ENCODE measurements around the gene TTPAL. TPM values are rescaled to one million over a fixed set of nuclear protein-coding genes. Genes with fewer than 3 reads are reported as not detected.

Gene TTPAL
- total and polyA plus RNA-seq, 9 of the 15 experiments (the other 6 are each of a cell fraction or from before 2014, with no cell fraction given) = 1.1 to 7.0 (median 2.6) TPM

DNA sequence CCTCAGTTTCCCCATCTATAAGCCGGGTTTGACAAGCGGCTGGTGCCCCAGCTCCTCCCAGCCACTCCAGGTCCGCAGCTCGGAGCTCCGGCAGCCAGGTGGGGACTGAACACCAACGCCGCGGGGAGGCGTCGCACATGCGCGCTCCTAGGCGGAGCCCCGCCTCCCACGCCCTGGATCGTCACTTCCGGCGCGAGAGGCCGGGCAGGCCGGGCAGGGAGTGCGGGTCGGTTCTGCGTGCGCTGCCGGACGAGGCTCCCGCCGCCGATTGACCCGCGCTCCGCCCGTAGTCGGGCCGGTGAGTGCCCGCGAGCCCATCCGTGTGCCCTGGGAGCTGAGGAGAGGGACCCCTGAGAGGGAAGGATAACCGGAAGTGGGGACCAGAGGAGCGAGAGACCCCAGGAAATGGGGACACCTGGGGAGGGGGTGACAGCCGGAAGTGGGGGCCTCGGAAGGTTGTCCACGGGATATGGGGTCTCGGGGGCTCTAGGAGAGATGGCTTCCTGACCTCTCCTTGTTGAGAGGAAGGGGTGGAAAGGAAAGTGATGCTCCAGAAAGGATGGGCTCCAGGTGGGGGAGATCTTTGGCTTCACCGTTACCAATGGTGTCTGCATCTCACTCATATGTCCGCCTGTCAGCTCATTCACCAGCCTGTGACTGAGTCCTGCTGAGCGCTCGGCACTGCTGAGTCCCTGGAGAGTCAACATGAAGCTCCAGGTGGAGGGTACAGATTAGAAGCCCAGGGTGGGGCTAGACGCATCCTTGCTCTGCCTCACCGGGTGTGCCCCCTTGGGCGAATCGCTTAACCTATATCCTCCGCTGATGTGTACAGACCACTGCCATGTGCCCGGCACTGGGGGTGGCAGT is at the start of gene TTPAL (continued):
- TF ChIP-seq CBX3 (IDR thresholded peaks at IDR 0.05; ENCODE audit: borderline replicate concordance in 1 of 2, low read length in 2 of 2) = 0 out of 3 replicates have a peak, but pooled peaks of 1 of the 2 experiments have one; percentile 35
- TF ChIP-seq NR2C2 (CRISPR knock-in tag; IDR thresholded peaks at IDR 0.05) = no peak
- peak; percentile 30; the same call in 1 of the 2 replicates for TF ChIP-seq NR2C2 (tag; IDR thresholded peaks at IDR 0.05)
- peak; percentile 61; the same call in 1 of the 2 replicates for TF ChIP-seq GTF2E2 (tag; IDR thresholded peaks at IDR 0.05)
- peak; percentile 83 for TF ChIP-seq ELF4 (CRISPR knock-in tag; IDR thresholded peaks at IDR 0.05)
- no peak for TF ChIP-seq DNMT1 (IDR thresholded peaks at IDR 0.05)
- TF ChIP-seq, protein P1, sequence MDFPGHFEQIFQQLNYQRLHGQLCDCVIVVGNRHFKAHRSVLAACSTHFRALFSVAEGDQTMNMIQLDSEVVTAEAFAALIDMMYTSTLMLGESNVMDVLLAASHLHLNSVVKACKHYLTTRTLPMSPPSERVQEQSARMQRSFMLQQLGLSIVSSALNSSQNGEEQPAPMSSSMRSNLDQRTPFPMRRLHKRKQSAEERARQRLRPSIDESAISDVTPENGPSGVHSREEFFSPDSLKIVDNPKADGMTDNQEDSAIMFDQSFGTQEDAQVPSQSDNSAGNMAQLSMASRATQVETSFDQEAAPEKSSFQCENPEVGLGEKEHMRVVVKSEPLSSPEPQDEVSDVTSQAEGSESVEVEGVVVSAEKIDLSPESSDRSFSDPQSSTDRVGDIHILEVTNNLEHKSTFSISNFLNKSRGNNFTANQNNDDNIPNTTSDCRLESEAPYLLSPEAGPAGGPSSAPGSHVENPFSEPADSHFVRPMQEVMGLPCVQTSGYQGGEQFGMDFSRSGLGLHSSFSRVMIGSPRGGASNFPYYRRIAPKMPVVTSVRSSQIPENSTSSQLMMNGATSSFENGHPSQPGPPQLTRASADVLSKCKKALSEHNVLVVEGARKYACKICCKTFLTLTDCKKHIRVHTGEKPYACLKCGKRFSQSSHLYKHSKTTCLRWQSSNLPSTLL (IDR thresholded peaks at IDR 0.05) = no peak
- TF ChIP-seq CREM (IDR thresholded peaks at IDR 0.05; ENCODE audit: low read depth) = peak; percentile 96
- no peak for TF ChIP-seq MAFF (IDR thresholded peaks at IDR 0.05; ENCODE audit: low read length)
- TF ChIP-seq SMAD4 (CRISPR knock-in tag; conservative IDR thresholded peaks at IDR 0.05) = no peak
- TF ChIP-seq, protein P2, sequence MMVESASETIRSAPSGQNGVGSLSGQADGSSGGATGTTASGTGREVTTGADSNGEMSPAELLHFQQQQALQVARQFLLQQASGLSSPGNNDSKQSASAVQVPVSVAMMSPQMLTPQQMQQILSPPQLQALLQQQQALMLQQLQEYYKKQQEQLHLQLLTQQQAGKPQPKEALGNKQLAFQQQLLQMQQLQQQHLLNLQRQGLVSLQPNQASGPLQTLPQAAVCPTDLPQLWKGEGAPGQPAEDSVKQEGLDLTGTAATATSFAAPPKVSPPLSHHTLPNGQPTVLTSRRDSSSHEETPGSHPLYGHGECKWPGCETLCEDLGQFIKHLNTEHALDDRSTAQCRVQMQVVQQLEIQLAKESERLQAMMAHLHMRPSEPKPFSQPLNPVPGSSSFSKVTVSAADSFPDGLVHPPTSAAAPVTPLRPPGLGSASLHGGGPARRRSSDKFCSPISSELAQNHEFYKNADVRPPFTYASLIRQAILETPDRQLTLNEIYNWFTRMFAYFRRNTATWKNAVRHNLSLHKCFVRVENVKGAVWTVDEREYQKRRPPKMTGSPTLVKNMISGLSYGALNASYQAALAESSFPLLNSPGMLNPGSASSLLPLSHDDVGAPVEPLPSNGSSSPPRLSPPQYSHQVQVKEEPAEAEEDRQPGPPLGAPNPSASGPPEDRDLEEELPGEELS (CRISPR knock-in tag; IDR thresholded peaks at IDR 0.05; ENCODE audit: borderline replicate concordance) = peak; percentile 76; the same call in 1 of the 2 replicates
- peak; percentile 95 for TF ChIP-seq POLR2B (IDR thresholded peaks at IDR 0.05; ENCODE audit: low read depth, partially characterized antibody)
- no peak for TF ChIP-seq SRSF1 (IDR thresholded peaks at IDR 0.05; ENCODE audit: low read depth, low read length)
- TF ChIP-seq JUNB (CRISPR knock-in tag; conservative IDR thresholded peaks at IDR 0.05) = no peak
- no peak for TF ChIP-seq DIDO1 (tag; IDR thresholded peaks at IDR 0.05; ENCODE audit: low read depth)
- peak; percentile 71 for TF ChIP-seq ZBTB17 (CRISPR knock-in tag; IDR thresholded peaks at IDR 0.05)
- TF ChIP-seq SRSF7 (optimal IDR thresholded peaks at IDR 0.05; ENCODE audit: low read depth, low read length) = no peak
- TF ChIP-seq ZNF589 (CRISPR knock-in tag; IDR thresholded peaks at IDR 0.05; ENCODE audit: low read depth) = no peak
- TF ChIP-seq, protein P3, sequence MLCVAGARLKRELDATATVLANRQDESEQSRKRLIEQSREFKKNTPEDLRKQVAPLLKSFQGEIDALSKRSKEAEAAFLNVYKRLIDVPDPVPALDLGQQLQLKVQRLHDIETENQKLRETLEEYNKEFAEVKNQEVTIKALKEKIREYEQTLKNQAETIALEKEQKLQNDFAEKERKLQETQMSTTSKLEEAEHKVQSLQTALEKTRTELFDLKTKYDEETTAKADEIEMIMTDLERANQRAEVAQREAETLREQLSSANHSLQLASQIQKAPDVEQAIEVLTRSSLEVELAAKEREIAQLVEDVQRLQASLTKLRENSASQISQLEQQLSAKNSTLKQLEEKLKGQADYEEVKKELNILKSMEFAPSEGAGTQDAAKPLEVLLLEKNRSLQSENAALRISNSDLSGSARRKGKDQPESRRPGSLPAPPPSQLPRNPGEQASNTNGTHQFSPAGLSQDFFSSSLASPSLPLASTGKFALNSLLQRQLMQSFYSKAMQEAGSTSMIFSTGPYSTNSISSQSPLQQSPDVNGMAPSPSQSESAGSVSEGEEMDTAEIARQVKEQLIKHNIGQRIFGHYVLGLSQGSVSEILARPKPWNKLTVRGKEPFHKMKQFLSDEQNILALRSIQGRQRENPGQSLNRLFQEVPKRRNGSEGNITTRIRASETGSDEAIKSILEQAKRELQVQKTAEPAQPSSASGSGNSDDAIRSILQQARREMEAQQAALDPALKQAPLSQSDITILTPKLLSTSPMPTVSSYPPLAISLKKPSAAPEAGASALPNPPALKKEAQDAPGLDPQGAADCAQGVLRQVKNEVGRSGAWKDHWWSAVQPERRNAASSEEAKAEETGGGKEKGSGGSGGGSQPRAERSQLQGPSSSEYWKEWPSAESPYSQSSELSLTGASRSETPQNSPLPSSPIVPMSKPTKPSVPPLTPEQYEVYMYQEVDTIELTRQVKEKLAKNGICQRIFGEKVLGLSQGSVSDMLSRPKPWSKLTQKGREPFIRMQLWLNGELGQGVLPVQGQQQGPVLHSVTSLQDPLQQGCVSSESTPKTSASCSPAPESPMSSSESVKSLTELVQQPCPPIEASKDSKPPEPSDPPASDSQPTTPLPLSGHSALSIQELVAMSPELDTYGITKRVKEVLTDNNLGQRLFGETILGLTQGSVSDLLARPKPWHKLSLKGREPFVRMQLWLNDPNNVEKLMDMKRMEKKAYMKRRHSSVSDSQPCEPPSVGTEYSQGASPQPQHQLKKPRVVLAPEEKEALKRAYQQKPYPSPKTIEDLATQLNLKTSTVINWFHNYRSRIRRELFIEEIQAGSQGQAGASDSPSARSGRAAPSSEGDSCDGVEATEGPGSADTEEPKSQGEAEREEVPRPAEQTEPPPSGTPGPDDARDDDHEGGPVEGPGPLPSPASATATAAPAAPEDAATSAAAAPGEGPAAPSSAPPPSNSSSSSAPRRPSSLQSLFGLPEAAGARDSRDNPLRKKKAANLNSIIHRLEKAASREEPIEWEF (CRISPR knock-in tag; IDR thresholded peaks at IDR 0.05) = no peak

Data from K562 (cell line).